NCI-H345 treated with DMSO at 0.1 percent for 48 hours (cell line): Measurements from ENCODE around the gene PRSS38.

ENCODE experiments used
- DNase-seq: peaks from one replicate; lab custom pipeline; 2025; ENCODE audit not compliant: unreplicated experiment; lab: John Stamatoyannopoulos, UW

The PRSS38 gene

GRCh38 chr1:227792216-227793078, 23.0 kb upstream of the PRSS38 start:
- no peak for DNase-seq

DNA sequence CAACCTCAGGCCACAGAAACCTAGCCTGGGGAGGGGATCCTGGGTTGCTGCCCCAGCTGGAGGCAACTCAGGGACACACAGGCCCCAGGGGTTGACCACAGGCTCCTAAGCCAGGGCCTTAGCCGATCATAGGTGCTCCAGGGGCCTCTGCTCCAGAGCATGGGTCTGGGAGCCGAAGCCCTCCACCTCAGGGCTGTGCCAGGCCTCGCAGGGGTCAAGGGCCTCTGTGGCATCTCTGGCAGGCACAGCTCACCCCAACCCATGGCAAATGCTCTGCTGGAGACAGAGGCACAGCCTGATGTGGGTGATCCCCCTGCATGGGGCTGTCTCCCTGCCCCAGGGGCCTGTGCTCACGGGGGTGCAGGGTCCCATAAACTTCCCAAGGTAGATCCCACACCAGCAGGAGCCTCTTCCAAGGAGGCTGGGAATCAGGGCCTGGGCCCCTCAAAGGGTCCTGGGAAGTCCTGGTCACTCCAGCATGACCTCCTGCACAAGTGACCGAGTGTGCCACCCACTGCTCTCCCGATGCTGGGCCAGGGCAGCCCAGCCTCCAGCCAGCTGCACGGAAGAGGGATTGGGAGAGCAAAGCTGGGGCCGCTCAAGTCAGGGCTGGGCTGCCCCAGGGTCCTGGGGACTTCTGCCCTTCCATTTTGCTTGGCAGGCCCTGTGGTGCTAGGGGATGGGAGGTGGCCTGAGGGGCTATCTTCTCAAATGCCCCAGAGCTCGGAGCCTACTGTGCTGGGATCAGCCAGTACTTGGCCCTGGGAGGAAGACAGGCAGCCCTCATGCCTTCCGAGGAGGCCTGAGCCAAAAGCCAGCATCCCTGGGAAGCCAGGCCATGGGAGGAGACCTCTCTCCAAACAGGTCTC, 22.2 kb upstream of the PRSS38 start:
- no peak for DNase-seq

DNA sequence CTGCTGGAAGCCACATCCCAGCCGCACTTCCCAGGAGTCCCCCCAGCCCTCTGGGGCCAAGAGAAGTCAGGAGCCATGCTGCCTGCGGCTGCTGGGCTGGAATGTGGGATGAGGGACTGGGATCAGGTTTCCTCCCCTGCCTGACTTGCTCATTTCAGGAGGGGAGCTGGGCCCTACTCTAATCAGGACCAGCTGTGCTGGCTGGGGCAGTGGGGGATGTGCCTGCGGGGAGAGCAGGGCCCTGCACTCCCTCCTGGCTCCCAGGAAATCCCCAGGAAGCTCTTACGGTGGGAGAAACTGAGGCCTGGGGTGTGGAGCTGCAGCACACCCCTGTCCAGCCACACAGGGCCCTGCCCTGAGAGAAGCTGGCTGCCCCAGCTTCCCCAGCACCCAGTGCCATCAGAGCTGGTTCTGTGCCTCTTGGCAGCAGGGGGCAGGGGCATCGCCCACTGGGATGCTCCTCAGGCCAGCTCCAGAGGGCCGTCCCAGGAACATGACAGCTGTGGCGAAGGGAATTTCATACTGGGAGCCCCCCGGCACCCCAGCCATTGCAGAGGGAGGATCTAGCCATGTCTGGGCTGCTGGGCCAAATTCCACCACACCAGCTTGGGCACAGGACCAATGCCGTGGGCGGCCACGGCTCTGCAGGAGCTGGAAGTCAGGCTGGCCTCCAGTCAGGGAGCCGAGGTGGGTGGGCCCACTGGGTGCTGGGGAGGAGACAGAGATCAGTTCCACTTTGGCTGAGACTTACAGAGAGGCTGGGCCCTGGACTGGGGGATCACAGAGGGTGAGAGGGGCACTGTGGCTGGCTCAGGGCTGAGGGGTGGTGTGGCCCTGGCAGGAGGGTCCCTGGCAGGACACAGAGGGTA, 21.3 kb upstream of the PRSS38 start:
- no peak for DNase-seq

DNA sequence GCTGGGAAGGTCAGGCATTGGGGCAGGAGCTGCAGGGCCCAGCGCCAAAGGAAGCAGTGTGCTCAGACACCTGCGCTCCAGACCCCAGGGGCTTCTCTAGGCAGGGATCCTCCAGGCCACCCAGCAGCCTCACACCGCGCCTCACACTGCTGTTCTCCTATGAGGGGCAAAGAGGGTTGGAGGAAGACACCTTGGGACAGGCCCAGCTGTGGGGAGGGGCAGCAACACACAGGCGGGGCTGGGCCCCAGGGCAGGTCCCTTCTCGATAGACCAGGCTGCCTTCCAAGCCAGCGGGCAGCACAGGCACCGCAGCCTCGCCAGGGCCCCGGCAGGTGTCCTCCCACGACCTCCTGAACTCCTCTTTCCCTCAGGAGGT, 20.7 kb upstream of the PRSS38 start:
- no peak for DNase-seq

GRCh38 chr1:227795732-227796131, 19.7 kb upstream of the PRSS38 start:
- DNase-seq: no peak

GRCh38 chr1:227796359-227796915, 19.0 kb upstream of the PRSS38 start:
- no peak for DNase-seq

DNA sequence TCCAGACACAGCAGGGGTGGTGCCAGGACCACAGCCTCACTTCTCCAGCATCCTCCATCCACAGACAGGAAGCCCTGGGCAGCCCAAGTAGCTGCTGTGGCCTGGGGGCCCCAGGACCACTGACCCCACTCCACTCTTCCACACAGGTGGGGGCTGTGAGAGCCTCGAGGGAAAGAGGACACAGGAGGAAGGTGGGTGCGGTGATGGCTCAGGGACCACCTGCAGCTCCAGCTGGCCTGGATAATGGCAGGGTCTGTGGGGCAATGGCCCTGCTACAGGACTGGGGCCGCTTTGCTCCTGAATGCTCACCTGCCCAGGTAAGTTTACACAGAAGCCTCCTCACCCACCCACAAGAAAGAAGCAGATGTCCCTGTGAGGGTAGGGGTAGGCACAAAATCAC, 18.3 kb upstream of the PRSS38 start:
- no peak for DNase-seq

DNA sequence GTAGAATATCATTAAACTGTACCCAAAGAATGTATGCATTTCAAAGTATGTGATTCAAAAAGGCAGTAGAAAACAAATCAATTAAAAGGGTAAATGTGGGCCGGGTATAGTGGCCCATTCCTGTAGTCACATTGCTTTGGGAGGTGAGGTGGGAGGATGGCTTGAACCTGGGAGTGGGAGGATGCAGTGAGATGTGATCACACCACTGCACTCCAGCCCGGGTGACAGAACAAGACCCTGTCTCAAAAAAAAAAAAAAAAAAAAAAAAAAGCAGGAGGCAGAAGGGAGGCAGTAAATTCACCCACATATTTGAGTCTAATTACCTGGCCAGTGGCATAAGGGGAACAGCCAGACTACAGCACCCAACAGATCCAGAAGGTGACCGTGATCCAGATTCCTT, 17.9 kb upstream of the PRSS38 start:
- DNase-seq: no peak

- no peak for DNase-seq
Measured at GRCh38 chr1:227798078-227798802, 17.2 kb upstream of the PRSS38 start.

- DNase-seq: no peak
Measured at GRCh38 chr1:227799756-227800155, 15.7 kb upstream of the PRSS38 start.

GRCh38 chr1:227803933-227804332, 11.5 kb upstream of the PRSS38 start:
- no peak for DNase-seq

DNA sequence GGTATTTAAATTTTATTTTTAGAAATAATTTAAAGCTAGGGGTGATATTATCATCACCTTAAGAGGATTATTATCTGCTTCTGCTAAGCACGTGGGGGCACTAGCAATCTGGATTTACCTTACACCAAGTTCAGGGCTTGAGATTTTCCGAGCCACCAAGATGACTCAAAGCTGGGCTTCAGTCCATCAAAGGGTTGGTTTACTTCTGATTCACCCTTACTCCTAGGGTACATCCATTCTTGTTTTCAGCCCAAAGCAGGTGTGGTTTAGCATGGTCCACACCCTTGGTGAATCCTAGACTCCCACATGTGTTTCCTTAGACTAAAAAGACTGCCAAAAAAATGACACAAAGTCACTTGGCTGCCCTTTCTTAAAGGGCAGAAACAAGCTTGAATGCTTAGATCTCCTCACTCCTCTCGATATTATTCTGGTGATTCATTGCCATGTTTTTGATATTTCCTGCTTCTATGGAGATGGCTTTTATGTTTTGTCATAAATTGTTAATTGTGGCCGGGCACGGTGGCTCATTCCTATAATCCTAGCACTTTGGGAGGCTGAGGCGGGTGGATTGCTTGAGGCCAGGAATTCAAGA, 9.8 kb upstream of the PRSS38 start:
- no peak for DNase-seq

DNA sequence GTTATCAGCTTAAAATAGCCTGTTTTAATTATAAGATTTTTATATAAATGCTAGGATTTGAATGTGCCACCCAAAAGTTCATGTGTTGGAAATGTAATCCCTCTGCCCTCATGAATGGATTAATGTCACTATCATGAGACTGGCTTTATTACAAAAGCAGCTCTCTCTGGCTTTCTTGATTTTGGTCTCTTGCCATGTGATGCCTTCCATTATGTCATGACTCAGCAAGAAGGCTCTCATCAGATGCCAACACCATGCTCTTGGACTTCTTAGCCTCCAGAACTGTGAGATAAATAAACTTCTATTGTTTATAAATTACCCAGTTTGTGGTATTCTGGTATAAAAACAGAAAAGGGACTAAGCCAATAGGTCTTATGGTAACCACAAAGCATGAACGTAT, 6.9 kb upstream of the PRSS38 start:
- no peak for DNase-seq

- DNase-seq: no peak
Measured at GRCh38 chr1:227809026-227809425, 6.4 kb upstream of the PRSS38 start.

DNA sequence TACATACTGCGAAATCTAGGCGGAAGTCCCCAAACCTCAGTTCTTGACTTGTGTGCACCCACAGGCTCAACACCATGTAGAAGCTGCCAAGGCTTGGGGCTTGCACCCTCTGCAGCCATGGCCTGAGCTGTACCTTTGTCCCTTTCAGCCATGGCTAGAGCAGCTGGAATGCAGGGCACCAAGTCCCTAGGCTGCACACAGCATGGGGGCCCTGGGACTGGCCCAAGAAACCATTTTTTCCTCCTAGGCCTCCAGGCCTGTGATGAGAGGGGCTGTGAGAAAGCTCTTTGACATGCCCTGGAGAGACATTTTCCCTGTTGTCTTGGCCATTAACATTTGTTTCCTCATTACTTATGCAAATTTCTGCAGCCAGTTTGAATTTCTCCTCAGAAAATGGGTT, 1.5 kb upstream of the PRSS38 start:
- no peak for DNase-seq

- DNase-seq: no peak
Measured at GRCh38 chr1:227816750-227817446, 1.4 kb downstream of the PRSS38 start.

DNA sequence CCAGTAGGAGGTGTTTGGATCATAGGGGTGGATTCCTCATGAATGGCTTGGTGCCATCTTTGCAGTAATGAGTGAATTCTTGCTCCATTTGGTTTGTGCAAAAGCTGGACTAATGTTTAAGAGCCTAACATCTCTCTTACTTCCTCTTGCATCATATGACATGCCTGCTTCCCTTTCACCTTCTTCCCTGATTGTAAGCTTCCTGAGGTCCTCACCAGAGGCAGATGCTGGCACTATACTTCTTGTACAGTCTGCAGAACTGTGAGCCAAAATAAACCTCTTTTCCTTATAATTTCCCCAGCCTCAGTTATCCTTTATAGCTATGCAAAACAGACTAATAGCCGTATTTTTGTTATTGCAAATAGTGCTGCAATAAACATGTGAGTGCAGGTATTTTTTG, 8.1 kb downstream of the PRSS38 start:
- no peak for DNase-seq

DNA sequence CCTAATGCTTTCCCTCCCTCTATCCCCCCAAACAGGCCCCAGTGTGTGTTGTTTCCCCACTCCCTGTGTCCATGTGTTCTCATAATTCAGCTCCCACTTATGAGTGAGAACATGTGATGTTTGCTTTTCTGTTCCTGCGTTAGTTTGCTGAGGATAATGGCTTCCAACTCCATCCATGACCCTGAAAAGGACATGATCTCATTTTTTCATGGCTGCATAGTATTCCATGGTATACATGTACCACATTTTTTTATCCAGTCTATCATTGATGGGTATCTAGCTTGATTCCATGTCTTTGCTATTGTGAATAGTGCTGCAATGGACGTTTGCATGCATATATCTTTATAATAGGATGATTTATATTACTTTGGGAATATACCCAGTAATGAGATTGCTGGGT, 8.7 kb downstream of the PRSS38 start:
- no peak for DNase-seq

DNA sequence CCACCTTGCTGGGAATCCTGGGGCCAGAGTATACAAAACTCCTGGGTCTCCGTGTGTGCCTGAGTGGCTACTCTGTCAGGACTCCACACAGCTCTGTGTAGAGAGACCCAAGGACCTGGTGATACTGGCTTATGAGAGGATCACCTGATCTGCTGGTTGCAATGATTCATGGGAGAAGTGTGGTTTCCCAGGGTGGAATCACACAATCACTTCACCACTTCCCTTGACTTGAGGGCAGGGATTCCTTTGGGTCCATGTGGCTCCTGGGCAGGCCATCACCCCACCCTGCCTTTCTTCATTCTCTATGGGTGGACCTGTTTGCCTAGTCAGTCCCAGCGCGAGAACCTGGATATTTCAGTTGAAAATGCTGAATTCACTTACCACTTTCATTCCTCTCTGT, 13.3 kb downstream of the PRSS38 start:
- no peak for DNase-seq
